Sigmoid colon (tissue), 7 donors: Measurements from ENCODE around the gene MYLK4. TPM values are rescaled to one million over a fixed set of nuclear protein-coding genes. Genes with fewer than 3 reads are reported as not detected.

Experiments used
- DNase-seq: peaks from one replicate; pipeline ENCODE4 v3.0.0-alpha.2; 2019
- H3K27ac ChIP-seq, 4 donors: fragments of 200-600 bp; sonication (generic); one replicate each; pipeline ENCODE4 v1.5.1; 2016 to 2019; ENCODE audit warnings: mild to moderate bottlenecking in 1 of 4
- H3K27me3 ChIP-seq, 3 donors: fragments of 200-600 bp; sonication (generic); one replicate each; pipeline ENCODE4 v1.5.1; 2019; ENCODE audit warnings: mild to moderate bottlenecking in 1 of 3
- H3K36me3 ChIP-seq, 4 donors: fragments of 200-600 bp; sonication (generic); one replicate each; pipeline ENCODE4 v1.5.1; 2016 to 2019
- H3K4me1 ChIP-seq, 4 donors: fragments of 200-600 bp; sonication (generic); one replicate each; pipeline ENCODE4 v1.5.1; 2017 to 2019
- H3K4me3 ChIP-seq, 4 donors: fragments of 200-600 bp; sonication (generic); one replicate each; pipeline ENCODE4 v1.5.1; 2017 to 2019; ENCODE audit warnings: mild to moderate bottlenecking in 2 of 4, moderate library complexity in 1 of 4
- H3K9me3 ChIP-seq, 4 donors: fragments of 200-600 bp in 3 of 4; sonication (generic) in 3 of 4; one replicate each; pipeline versions ENCODE4 v1.5.1 to v1.6.1; 2013 to 2019
- EP300 ChIP-seq, 4 donors: sonication (generic); formaldehyde crosslinking; IDR thresholded peaks; one replicate each; pipeline ENCODE4 v1.6.1; 2017; ENCODE audit warnings: antibody characterized with exemption in 4 of 4
- POLR2A ChIP-seq, 2 donors: fragments of 450-650 bp; IDR thresholded peaks; one replicate each; pipeline ENCODE4 v1.6.1; 2016; ENCODE audit warnings: antibody characterized with exemption in 2 of 2, mild to moderate bottlenecking in 2 of 2, moderate library complexity in 2 of 2
- POLR2AphosphoS5 ChIP-seq, 4 donors: sonication (generic); formaldehyde crosslinking; IDR thresholded peaks; one replicate each; pipeline ENCODE4 v1.6.1; 2017; ENCODE audit warnings: antibody characterized with exemption in 4 of 4
- WGBS, 2 donors: extraction: QIAGEN DNeasy Blood & Tissue Kit; methylation state at CpG; one replicate each; pipeline ENCODE4 v1.1.7; 2013; 5-methylcytosine and 5-hydroxymethylcytosine counted together
- intact Hi-C: fragments of 100-400 bp; cut with DNase I; formaldehyde crosslinking; loops from one replicate; pipeline ENCODE4 v1.15.1; 2023
- polyA plus RNA-seq, 3 donors: library from polyadenylated mRNA; stranded (reverse); fragments of 200-250 nt; gene quantifications; one replicate each; pipeline ENCODE4 v1.2.3, GENCODE V29; 2013
- total RNA-seq, 4 donors: library from RNA; depleted of rRNA; stranded (reverse); fragments of >200 nt; gene quantifications; one replicate each; pipeline ENCODE4 v1.1.0, GENCODE V29; 2016
- TF ChIP-seq, protein P1 (sequence below), 4 experiments: fragments of 450-650 bp in 3 of 4; fragments of 200-600 bp in 1 of 4; IDR thresholded peaks; one replicate each; pipeline ENCODE4 v1.5.1; 2016 to 2019; ENCODE audit warnings: antibody characterized with exemption in 4 of 4, mild to moderate bottlenecking in 3 of 4, moderate library complexity in 2 of 4
- donor health status: healthy with polysubstance abuse.
- donor health status: Bipolar disorder and iron deficiency.
- donor health status: healthy.

MYLK4 gene
- total and polyA plus RNA-seq, 7 donors = under 0.01 to 1.1 (median 0.32) TPM; not detected in 1

- Histone ChIP-seq H3K27ac (no peak overlapping the region), H3K4me3 (no peak overlapping the region), H3K4me1 (no peaks in the 10 kb centered on the region), H3K9me3 (no peaks in the 10 kb centered on the region), H3K36me3 (no peaks in the 10 kb centered on the region), H3K27me3 (no peaks in the 10 kb centered on the region)
- no peak for DNase-seq
- intact Hi-C loops = no loop called here
- 65 to 77% methylated on average over 4 of the region's 4 CpGs for WGBS, 2 donors
- TF ChIP-seq POLR2A (IDR thresholded peaks at IDR 0.05) (no peak), POLR2AphosphoS5 (IDR thresholded peaks at IDR 0.05) (no peak), EP300 (IDR thresholded peaks at IDR 0.05) (no peak)
- TF ChIP-seq, protein P1, sequence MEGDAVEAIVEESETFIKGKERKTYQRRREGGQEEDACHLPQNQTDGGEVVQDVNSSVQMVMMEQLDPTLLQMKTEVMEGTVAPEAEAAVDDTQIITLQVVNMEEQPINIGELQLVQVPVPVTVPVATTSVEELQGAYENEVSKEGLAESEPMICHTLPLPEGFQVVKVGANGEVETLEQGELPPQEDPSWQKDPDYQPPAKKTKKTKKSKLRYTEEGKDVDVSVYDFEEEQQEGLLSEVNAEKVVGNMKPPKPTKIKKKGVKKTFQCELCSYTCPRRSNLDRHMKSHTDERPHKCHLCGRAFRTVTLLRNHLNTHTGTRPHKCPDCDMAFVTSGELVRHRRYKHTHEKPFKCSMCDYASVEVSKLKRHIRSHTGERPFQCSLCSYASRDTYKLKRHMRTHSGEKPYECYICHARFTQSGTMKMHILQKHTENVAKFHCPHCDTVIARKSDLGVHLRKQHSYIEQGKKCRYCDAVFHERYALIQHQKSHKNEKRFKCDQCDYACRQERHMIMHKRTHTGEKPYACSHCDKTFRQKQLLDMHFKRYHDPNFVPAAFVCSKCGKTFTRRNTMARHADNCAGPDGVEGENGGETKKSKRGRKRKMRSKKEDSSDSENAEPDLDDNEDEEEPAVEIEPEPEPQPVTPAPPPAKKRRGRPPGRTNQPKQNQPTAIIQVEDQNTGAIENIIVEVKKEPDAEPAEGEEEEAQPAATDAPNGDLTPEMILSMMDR (IDR thresholded peaks at IDR 0.05) = no peak
Measured at GRCh38 chr6:2663123-2663522, 87.6 kb downstream of the MYLK4 start.

- H3K36me3 ChIP-seq = no peaks in the 10 kb centered on the region
- intact Hi-C loops = no loop called here
- TF ChIP-seq POLR2A (IDR thresholded peaks at IDR 0.05) (no peak), EP300 (IDR thresholded peaks at IDR 0.05) (no peak), POLR2AphosphoS5 (IDR thresholded peaks at IDR 0.05) (no peak)
- TF ChIP-seq, protein P1 (IDR thresholded peaks at IDR 0.05) = no peak
- H3K4me1 ChIP-seq = no peaks in the 10 kb centered on the region
- H3K27me3 ChIP-seq = no peaks in the 10 kb centered on the region
- 82 to 90% methylated on average over 3 of the region's 3 CpGs for WGBS, 2 donors
- DNase-seq = no peak
- no peak overlapping the region for H3K4me3 ChIP-seq
- H3K9me3 ChIP-seq = no peaks in the 10 kb centered on the region
- no peak overlapping the region for H3K27ac ChIP-seq
Measured at GRCh38 chr6:2661651-2662050, 89.1 kb downstream of the MYLK4 start.

- H3K9me3 ChIP-seq = no peaks in the 10 kb centered on the region
- no peak for DNase-seq
- WGBS, 2 donors = 84 to 86% methylated on average over 4 of the region's 4 CpGs
Measured at GRCh38 chr6:2659882-2660281, 90.8 kb downstream of the MYLK4 start.

DNA sequence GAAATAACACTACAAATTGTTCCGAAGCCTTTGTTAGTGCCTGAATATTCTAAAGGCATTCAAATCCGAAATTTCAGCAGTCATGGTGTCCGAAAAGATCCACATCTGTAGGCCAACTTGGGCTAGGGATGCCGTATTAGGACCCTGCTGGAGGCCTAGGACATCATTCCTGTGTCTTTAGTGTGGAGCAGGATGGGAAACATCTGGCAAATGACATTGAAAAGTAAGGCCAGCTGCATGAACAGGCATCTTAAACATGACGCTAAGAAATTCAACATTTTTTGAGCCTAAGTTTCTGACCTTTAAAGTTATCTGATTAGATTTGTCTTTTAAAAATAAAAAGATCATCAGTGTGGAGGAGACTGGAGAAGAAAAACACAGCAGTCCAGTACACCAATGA, 91.3 kb downstream of the MYLK4 start:
- intact Hi-C loops = no loop called here
- Histone ChIP-seq H3K27me3 (no peaks in the 10 kb centered on the region), H3K27ac (no peak overlapping the region), H3K4me3 (no peak overlapping the region), H3K9me3 (no peaks in the 10 kb centered on the region), H3K36me3 (no peaks in the 10 kb centered on the region), H3K4me1 (no peaks in the 10 kb centered on the region)
- TF ChIP-seq POLR2A (IDR thresholded peaks at IDR 0.05) (no peak), EP300 (IDR thresholded peaks at IDR 0.05) (no peak), POLR2AphosphoS5 (IDR thresholded peaks at IDR 0.05) (no peak)
- TF ChIP-seq, protein P1 (IDR thresholded peaks at IDR 0.05) = no peak
- 90 to 92% methylated on average over 5 of the region's 5 CpGs for WGBS, 2 donors
- no peak for DNase-seq

More at GRCh38 chr6:2659882-2660281, 90.8 kb downstream of the MYLK4 start:
- Histone ChIP-seq H3K4me1 (no peaks in the 10 kb centered on the region), H3K27ac (no peak overlapping the region), H3K27me3 (no peaks in the 10 kb centered on the region), H3K36me3 (no peaks in the 10 kb centered on the region), H3K4me3 (no peak overlapping the region)
- TF ChIP-seq POLR2A (IDR thresholded peaks at IDR 0.05) (no peak), EP300 (IDR thresholded peaks at IDR 0.05) (no peak), POLR2AphosphoS5 (IDR thresholded peaks at IDR 0.05) (no peak)
- TF ChIP-seq, protein P1 (IDR thresholded peaks at IDR 0.05) = no peak
- intact Hi-C loops = no loop called here

DNA sequence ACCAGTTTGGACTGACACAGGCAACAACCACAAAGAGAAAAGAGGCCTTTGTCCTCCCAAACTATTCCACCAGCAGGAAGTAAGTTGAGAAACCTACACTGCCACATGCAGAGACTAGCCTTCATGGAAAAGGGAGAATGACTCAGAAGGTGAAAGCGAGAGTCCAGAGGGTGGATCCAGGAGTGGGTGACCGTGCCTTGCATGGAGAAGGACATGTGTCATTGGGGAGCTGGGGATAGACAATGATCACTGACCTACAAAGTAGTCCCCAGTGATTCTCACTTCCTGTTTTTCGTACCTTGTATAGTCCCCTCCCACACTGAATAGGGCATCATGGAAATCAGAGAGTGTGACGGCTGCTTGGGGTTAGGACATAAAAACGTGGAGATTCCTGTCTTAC, 91.9 kb downstream of the MYLK4 start:
- no peaks in the 10 kb centered on the region for H3K9me3 ChIP-seq
- DNase-seq = no peak
- intact Hi-C loops = no loop called here

More for the DNA sequence above, 91.9 kb downstream of the MYLK4 start:
- no peaks in the 10 kb centered on the region for H3K36me3 ChIP-seq
- H3K4me3 ChIP-seq = no peak overlapping the region
- no peaks in the 10 kb centered on the region for H3K27me3 ChIP-seq
- H3K27ac ChIP-seq = no peak overlapping the region
- TF ChIP-seq, protein P1 (IDR thresholded peaks at IDR 0.05) = no peak
- no peak for TF ChIP-seq POLR2AphosphoS5 (IDR thresholded peaks at IDR 0.05)
- TF ChIP-seq POLR2A (IDR thresholded peaks at IDR 0.05) = no peak
- TF ChIP-seq EP300 (IDR thresholded peaks at IDR 0.05) = no peak
- no peaks in the 10 kb centered on the region for H3K4me1 ChIP-seq
- WGBS, 2 donors = 70 to 83% methylated on average over 5 of the region's 5 CpGs
